Vagina (tissue), 2 donors: ENCODE data around the gene ACTR3C.

Experiments
- CTCF ChIP-seq, 3 experiments: fragments of 450-650 bp in 2 of 3; fragments of 200-600 bp in 1 of 3; sonication (generic) in 1 of 3; IDR thresholded peaks; one replicate each; pipeline ENCODE4 v1.5.1; 2017 to 2019; ENCODE audit warnings: antibody characterized with exemption in 3 of 3, mild to moderate bottlenecking in 2 of 3, moderate library complexity in 2 of 3
- POLR2AphosphoS5 ChIP-seq, 2 donors: sonication (generic); formaldehyde crosslinking; IDR thresholded peaks; one replicate each; pipeline ENCODE4 v1.9.0; 2017; ENCODE audit warnings: antibody characterized with exemption in 2 of 2, mild to moderate bottlenecking in 2 of 2, low read depth in 1 of 2; ENCODE audit not compliant: insufficient read depth in 1 of 2

GRCh38 chr7:150314639-150315239 lies 8.6 kb downstream of the ACTR3C start:
- TF ChIP-seq CTCF (IDR thresholded peaks at IDR 0.05), result no peak
- TF ChIP-seq POLR2AphosphoS5 (IDR thresholded peaks at IDR 0.05; ENCODE audit: insufficient read depth in 1 of 2, low read depth in 1 of 2), result no peak
